Measurements from ENCODE around the gene PILRB.
"Not testable (repeated sequence)": the region's sequence is repeated elsewhere in the genome, so short reads cannot be mapped to it uniquely, and the experiment has no call there.

Gene PILRB

DNA sequence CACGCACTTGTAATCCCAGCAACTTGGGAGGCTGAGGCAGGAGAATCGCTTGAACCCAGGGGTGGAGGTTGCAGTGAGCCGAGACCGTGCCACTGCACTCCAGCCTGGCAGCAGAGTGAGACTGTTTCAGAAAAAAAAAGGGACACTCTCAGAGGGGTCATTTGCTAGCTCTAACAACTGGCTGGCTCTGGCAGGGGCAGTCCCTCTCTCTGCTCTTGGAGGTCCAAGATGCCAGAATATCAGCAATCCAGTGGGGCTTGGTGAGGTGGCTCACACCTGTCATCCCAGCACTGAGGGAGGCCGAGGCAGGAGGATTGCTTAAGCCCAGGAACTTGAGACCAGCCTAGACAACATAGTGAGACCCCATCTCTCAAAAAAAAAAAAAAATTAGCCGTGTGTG, 12.8 kb downstream of the PILRB start:
- Histone ChIP-seq H3K4me3 (ENCODE audit: low read depth, low read length) (no peak overlapping the region), H3K4me1 (ENCODE audit: control insufficient read depth, insufficient read depth, low read length) (peaks cover 5% of the 10 kb centered on the region), H3K9ac (ENCODE audit: low read depth, low read length) (no peak overlapping the region)

GRCh38 chr7:100371561-100372171, 13.7 kb downstream of the PILRB start:
- Histone ChIP-seq H3K4me3 (ENCODE audit: low read depth, low read length) (no peak overlapping the region), H3K4me1 (ENCODE audit: control insufficient read depth, insufficient read depth, low read length) (peaks cover 5% of the 10 kb centered on the region), H3K27me3 (ENCODE audit: control insufficient read depth, insufficient read depth, low read length) (no peaks in the 10 kb centered on the region), H3K36me3 (ENCODE audit: control insufficient read depth, insufficient read depth, low read length) (peaks cover 5% of the 10 kb centered on the region), H3K9me3 (ENCODE audit: control insufficient read depth, insufficient read depth, low read length) (no peaks in the 10 kb centered on the region), H3K9ac (ENCODE audit: low read depth, low read length) (no peak overlapping the region)

More for the DNA sequence above, 12.8 kb downstream of the PILRB start:
- H3K27me3 ChIP-seq (ENCODE audit: control insufficient read depth, insufficient read depth, low read length): no peaks in the 10 kb centered on the region
- no peaks in the 10 kb centered on the region for H3K9me3 ChIP-seq (ENCODE audit: control insufficient read depth, insufficient read depth, low read length)
- peaks cover 5% of the 10 kb centered on the region for H3K36me3 ChIP-seq (ENCODE audit: control insufficient read depth, insufficient read depth, low read length)

DNA sequence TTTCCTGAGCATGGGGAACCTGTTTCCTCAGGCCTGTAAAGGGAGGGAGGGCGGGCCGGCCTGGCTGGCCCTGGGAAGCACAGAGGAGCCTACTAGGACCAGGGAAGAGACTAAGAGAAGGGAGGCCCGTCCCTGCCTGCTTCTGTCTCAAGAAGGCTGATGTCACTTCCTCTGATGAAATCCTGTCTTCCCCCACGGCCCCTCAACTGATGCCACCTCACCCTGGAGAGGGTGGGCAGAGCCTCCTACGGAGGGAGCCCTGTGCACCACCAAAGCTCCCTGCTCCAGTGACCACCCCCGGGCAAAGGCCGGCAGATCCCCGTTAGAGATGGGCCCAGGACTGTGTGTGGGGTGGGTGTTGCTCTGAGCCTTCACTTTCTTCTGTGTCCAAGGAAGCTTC, 14.3 kb downstream of the PILRB start:
- no peak overlapping the region for H3K9ac ChIP-seq (ENCODE audit: low read depth, low read length)
- H3K36me3 ChIP-seq (ENCODE audit: control insufficient read depth, insufficient read depth, low read length): peaks cover 5% of the 10 kb centered on the region
- H3K4me3 ChIP-seq (ENCODE audit: low read depth, low read length): no peak overlapping the region
- no peaks in the 10 kb centered on the region for H3K9me3 ChIP-seq (ENCODE audit: control insufficient read depth, insufficient read depth, low read length)
- peaks cover 5% of the 10 kb centered on the region for H3K4me1 ChIP-seq (ENCODE audit: control insufficient read depth, insufficient read depth, low read length)
- no peaks in the 10 kb centered on the region for H3K27me3 ChIP-seq (ENCODE audit: control insufficient read depth, insufficient read depth, low read length)

GRCh38 chr7:100372694-100373093, 14.8 kb downstream of the PILRB start:
- H3K36me3 ChIP-seq (ENCODE audit: control insufficient read depth, insufficient read depth, low read length): peaks cover 5% of the 10 kb centered on the region
- H3K9ac ChIP-seq (ENCODE audit: low read depth, low read length): no peak overlapping the region
- H3K4me1 ChIP-seq (ENCODE audit: control insufficient read depth, insufficient read depth, low read length): peaks cover 5% of the 10 kb centered on the region
- no peak overlapping the region for H3K4me3 ChIP-seq (ENCODE audit: low read depth, low read length)
- H3K9me3 ChIP-seq (ENCODE audit: control insufficient read depth, insufficient read depth, low read length): no peaks in the 10 kb centered on the region
- no peaks in the 10 kb centered on the region for H3K27me3 ChIP-seq (ENCODE audit: control insufficient read depth, insufficient read depth, low read length)

DNA sequence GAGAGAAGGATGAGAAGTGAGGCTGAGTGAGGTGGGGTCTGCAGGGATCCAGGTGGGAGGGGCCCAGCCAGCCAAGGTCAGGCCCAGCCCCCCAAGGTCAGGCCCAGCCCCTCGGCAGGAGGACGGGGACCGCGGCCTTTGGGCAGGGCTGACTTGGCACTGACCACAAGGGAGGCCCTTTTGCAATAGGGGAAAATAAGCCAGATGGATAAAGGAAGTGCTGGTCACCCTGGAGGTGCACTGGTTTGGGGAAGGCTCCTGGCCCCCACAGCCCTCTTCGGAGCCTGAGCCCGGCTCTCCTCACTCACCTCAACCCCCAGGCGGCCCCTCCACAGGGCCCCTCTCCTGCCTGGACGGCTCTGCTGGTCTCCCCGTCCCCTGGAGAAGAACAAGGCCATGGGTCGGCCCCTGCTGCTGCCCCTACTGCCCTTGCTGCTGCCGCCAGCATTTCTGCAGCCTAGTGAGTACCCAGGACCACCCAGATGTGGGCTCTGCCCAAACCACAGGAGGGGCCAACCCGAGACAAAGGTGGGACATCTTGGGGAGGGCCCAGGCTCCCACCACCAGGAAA, 15.4 kb downstream of the PILRB start, which contains the start of gene PILRA:
PILRA (plus strand) TSS at position 227 of the 571 bp plus-strand sequence; CDS start at position 397, 170 bp downstream.
- peaks cover 5% of the 10 kb centered on the region for H3K4me1 ChIP-seq (ENCODE audit: control insufficient read depth, insufficient read depth, low read length)
- H3K9ac ChIP-seq (ENCODE audit: low read depth, low read length): no peak within 1 kb of the TSS
- peaks cover 5% of the 10 kb centered on the region for H3K36me3 ChIP-seq (ENCODE audit: control insufficient read depth, insufficient read depth, low read length)
- no peaks in the 10 kb centered on the region for H3K27me3 ChIP-seq (ENCODE audit: control insufficient read depth, insufficient read depth, low read length)
- H3K4me3 ChIP-seq (ENCODE audit: low read depth, low read length): no peak within 1 kb of the TSS
- H3K9me3 ChIP-seq (ENCODE audit: control insufficient read depth, insufficient read depth, low read length): no peaks in the 10 kb centered on the region

GRCh38 chr7:100373870-100374598, 16.1 kb downstream of the PILRB start:
- not testable (repeated sequence) for H3K4me1 ChIP-seq (ENCODE audit: control insufficient read depth, insufficient read depth, low read length); H3K4me3 ChIP-seq (ENCODE audit: low read depth, low read length); H3K9me3 ChIP-seq (ENCODE audit: control insufficient read depth, insufficient read depth, low read length); H3K27me3 ChIP-seq (ENCODE audit: control insufficient read depth, insufficient read depth, low read length); H3K9ac ChIP-seq (ENCODE audit: low read depth, low read length); H3K36me3 ChIP-seq (ENCODE audit: control insufficient read depth, insufficient read depth, low read length)

DNA sequence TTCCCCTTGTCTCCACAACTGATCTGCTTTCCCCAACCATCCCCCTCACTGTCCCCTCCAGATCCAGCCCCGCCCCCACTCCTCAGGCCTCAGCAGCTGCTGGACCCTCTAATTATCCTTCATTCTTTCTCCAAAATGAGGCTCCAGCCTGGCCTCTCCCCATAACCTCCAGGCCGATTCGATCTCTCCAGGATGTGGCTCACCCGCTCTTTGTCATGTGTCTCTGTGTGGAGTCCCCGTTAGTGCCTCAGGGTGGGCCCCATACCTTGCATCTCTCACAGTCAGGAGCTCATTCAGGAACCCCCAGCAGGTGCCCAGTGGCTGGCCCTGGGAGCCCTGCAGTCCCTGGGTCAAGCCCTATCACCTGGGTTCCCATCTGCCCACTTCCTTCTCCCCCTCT, 16.7 kb downstream of the PILRB start:
- no peaks in the 10 kb centered on the region for H3K36me3 ChIP-seq (ENCODE audit: control insufficient read depth, insufficient read depth, low read length)
- no peaks in the 10 kb centered on the region for H3K27me3 ChIP-seq (ENCODE audit: control insufficient read depth, insufficient read depth, low read length)
- H3K9me3 ChIP-seq (ENCODE audit: control insufficient read depth, insufficient read depth, low read length): no peaks in the 10 kb centered on the region
- H3K4me1 ChIP-seq (ENCODE audit: control insufficient read depth, insufficient read depth, low read length): peaks cover 2% of the 10 kb centered on the region
- H3K9ac ChIP-seq (ENCODE audit: low read depth, low read length): no peak overlapping the region
- H3K4me3 ChIP-seq (ENCODE audit: low read depth, low read length): no peak overlapping the region

GRCh38 chr7:100376066-100376465, 18.1 kb downstream of the PILRB start:
- Histone ChIP-seq H3K36me3 (ENCODE audit: control insufficient read depth, insufficient read depth, low read length) (no peaks in the 10 kb centered on the region), H3K4me3 (ENCODE audit: low read depth, low read length) (no peak overlapping the region), H3K27me3 (ENCODE audit: control insufficient read depth, insufficient read depth, low read length) (no peaks in the 10 kb centered on the region)

GRCh38 chr7:100378114-100378755, 20.3 kb downstream of the PILRB start:
- no peaks in the 10 kb centered on the region for H3K27me3 ChIP-seq (ENCODE audit: control insufficient read depth, insufficient read depth, low read length)
- H3K9me3 ChIP-seq (ENCODE audit: control insufficient read depth, insufficient read depth, low read length): no peaks in the 10 kb centered on the region
- no peak overlapping the region for H3K9ac ChIP-seq (ENCODE audit: low read depth, low read length)
- H3K4me1 ChIP-seq (ENCODE audit: control insufficient read depth, insufficient read depth, low read length): no peaks in the 10 kb centered on the region
- H3K4me3 ChIP-seq (ENCODE audit: low read depth, low read length): no peak overlapping the region
- H3K36me3 ChIP-seq (ENCODE audit: control insufficient read depth, insufficient read depth, low read length): no peaks in the 10 kb centered on the region

More at GRCh38 chr7:100376066-100376465, 18.1 kb downstream of the PILRB start:
- Histone ChIP-seq H3K9me3 (ENCODE audit: control insufficient read depth, insufficient read depth, low read length) (no peaks in the 10 kb centered on the region), H3K9ac (ENCODE audit: low read depth, low read length) (no peak overlapping the region), H3K4me1 (ENCODE audit: control insufficient read depth, insufficient read depth, low read length) (no peaks in the 10 kb centered on the region)

GRCh38 chr7:100380196-100380595, 22.3 kb downstream of the PILRB start:
- Histone ChIP-seq H3K9ac (ENCODE audit: low read depth, low read length) (no peak overlapping the region), H3K9me3 (ENCODE audit: control insufficient read depth, insufficient read depth, low read length) (no peaks in the 10 kb centered on the region), H3K4me1 (ENCODE audit: control insufficient read depth, insufficient read depth, low read length) (no peaks in the 10 kb centered on the region), H3K27me3 (ENCODE audit: control insufficient read depth, insufficient read depth, low read length) (no peaks in the 10 kb centered on the region), H3K4me3 (ENCODE audit: low read depth, low read length) (no peak overlapping the region), H3K36me3 (ENCODE audit: control insufficient read depth, insufficient read depth, low read length) (no peaks in the 10 kb centered on the region)

GRCh38 chr7:100381531-100382233, 23.8 kb downstream of the PILRB start:
- not testable (repeated sequence) for H3K36me3 ChIP-seq (ENCODE audit: control insufficient read depth, insufficient read depth, low read length); H3K4me1 ChIP-seq (ENCODE audit: control insufficient read depth, insufficient read depth, low read length); H3K9me3 ChIP-seq (ENCODE audit: control insufficient read depth, insufficient read depth, low read length); H3K9ac ChIP-seq (ENCODE audit: low read depth, low read length); H3K4me3 ChIP-seq (ENCODE audit: low read depth, low read length); H3K27me3 ChIP-seq (ENCODE audit: control insufficient read depth, insufficient read depth, low read length)
